ENCODE results near the gene COA1.

The COA1 gene

DNA sequence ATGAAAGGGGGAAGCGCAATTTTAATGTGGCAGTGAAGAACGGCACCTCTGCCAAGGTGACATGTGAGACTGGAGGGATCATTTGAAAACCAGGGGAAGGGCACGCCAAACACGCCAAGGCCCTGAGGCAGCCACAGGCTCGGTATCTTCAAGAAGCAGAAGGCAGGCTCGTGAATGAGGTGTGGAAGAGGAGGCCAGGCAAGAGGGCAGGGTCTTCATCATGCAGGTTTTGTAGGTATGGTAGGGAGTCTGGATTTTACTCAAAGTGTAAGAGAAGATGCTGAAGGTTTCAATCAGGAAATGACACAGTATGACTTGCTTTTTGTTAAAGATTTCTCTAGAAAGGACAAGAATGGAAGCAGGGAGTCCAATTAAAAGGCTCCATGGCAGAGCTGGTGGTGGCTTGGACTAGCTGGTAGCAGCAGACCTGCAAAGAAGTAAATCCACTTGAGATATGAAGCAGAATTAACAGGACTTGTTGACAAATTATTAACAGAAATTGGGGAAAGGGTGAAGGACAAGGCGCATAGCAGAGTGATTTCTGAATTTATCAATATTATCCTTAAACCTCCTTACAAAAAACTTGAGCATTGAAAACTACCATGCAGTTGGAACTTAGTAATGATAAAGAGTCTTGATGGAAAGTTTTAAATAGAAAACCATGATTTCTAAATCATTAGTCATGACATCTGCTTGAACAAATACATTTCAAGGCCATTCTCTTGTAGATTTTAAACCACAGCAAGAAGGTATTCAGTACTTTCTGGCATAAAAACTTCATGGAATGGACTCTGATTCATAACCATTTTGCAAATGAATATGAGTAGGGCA lies 70.4 kb downstream of the COA1 start:
- Histone ChIP-seq H3K36me3 (ENCODE audit: control insufficient read depth, insufficient read depth, low read length, severe bottlenecking) (no peaks in the 10 kb centered on the region), H3K9ac (ENCODE audit: low read length) (peak overlapping the region; percentile 61), H3K9me3 (ENCODE audit: control insufficient read depth, low read length) (no peaks in the 10 kb centered on the region), H3K4me3 (ENCODE audit: low read length) (peak overlapping the region; percentile 42), H3K4me1 (ENCODE audit: control insufficient read depth, insufficient read depth, low read length) (peaks cover 25% of the 10 kb centered on the region), H3K27me3 (replicated peaks; ENCODE audit: control insufficient read depth, insufficient read depth, low read length) (no peaks in the 10 kb centered on the region)
- DNase-seq (ENCODE audit: low read depth): peak; percentile 78

GRCh38 chr7:43656997-43657396 lies 72.3 kb downstream of the COA1 start:
- DNase-seq (ENCODE audit: low read depth): no peak
- Histone ChIP-seq H3K9ac (ENCODE audit: low read length) (no peak overlapping the region), H3K9me3 (ENCODE audit: control insufficient read depth, low read length) (no peaks in the 10 kb centered on the region), H3K36me3 (ENCODE audit: control insufficient read depth, insufficient read depth, low read length, severe bottlenecking) (no peaks in the 10 kb centered on the region), H3K27me3 (replicated peaks; ENCODE audit: control insufficient read depth, insufficient read depth, low read length) (no peaks in the 10 kb centered on the region), H3K4me1 (ENCODE audit: control insufficient read depth, insufficient read depth, low read length) (peaks cover 32% of the 10 kb centered on the region), H3K4me3 (ENCODE audit: low read length) (no peak overlapping the region)

DNA sequence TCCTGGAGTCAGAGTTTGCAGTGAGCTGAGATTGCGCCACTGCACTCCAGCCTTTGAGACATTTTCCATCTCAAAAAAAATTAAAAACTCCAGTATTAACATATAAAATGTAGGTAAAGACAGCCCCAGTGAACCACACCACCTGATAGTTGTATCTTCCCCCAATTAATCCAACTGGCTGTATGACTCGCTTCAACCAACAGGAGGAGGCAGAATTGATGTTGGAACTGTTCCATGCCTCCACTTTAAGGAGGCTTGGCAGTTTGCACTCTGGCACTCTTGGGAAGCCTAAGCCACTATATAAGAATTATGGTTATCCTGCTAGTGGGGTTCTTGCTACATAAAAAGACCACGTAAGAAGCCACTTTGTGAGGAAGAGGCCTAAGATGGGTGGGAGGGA lies 73.7 kb downstream of the COA1 start:
- Histone ChIP-seq H3K36me3 (ENCODE audit: control insufficient read depth, insufficient read depth, low read length, severe bottlenecking) (no peaks in the 10 kb centered on the region), H3K4me1 (ENCODE audit: control insufficient read depth, insufficient read depth, low read length) (peaks cover 40% of the 10 kb centered on the region), H3K9me3 (ENCODE audit: control insufficient read depth, low read length) (no peaks in the 10 kb centered on the region), H3K27me3 (replicated peaks; ENCODE audit: control insufficient read depth, insufficient read depth, low read length) (no peaks in the 10 kb centered on the region), H3K9ac (ENCODE audit: low read length) (no peak overlapping the region), H3K4me3 (ENCODE audit: low read length) (no peak overlapping the region)
- no peak for DNase-seq (ENCODE audit: low read depth)

DNA sequence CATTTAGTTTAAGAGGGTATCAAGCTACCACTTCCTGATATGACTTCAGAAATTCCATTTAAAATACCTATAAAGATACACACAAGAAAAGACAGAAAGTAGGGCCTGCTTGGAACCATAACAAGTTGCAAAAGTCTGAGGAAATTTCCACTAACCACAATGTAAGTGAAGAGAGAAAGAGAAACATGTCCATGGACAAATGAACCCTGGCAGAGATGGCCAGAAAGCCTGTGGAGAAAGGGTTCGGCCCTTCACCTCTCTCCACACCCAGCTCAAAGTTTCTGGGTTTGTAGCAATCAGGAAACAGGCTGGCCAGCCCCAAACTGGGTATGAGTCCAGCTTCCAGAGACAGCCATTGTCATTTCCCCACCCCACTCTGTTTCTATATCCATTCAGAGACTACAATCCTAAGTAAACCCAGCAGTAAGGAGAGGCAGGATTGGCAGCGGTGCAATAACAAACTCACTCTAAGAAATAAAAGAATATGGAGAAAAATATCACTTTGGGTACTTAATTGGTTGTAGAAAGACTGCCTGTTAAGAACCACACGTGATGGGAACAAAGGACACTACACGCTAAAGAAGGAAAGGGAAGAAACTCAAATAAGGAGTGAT lies 75.3 kb downstream of the COA1 start:
- H3K36me3 ChIP-seq (ENCODE audit: control insufficient read depth, insufficient read depth, low read length, severe bottlenecking): no peaks in the 10 kb centered on the region
- H3K27me3 ChIP-seq (replicated peaks; ENCODE audit: control insufficient read depth, insufficient read depth, low read length): no peaks in the 10 kb centered on the region
- no peak for DNase-seq (ENCODE audit: low read depth)
- peak overlapping the region; percentile 11 for H3K9ac ChIP-seq (ENCODE audit: low read length)
- H3K4me1 ChIP-seq (ENCODE audit: control insufficient read depth, insufficient read depth, low read length): peaks cover 47% of the 10 kb centered on the region
- no peaks in the 10 kb centered on the region for H3K9me3 ChIP-seq (ENCODE audit: control insufficient read depth, low read length)
- no peak overlapping the region for H3K4me3 ChIP-seq (ENCODE audit: low read length)

DNA sequence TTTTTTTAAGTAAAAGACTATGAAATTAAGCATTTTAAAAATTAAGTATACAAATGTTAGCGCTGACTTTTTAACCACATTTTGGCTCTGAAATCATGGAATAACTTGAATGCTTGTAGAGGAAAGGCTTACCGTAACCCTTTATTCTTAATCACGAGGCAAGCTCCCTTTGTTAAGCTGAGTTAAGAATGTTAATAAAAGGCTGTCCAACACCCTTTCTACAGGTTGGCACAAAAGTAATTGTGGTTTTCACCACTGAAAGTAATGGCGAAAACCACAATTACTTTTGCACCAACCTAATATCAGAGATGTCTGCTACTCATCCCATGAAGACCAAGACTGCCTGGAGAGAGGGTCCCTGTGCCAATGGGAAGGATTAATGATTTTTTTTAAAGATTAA lies 75.9 kb downstream of the COA1 start:
- Histone ChIP-seq H3K36me3 (ENCODE audit: control insufficient read depth, insufficient read depth, low read length, severe bottlenecking) (no peaks in the 10 kb centered on the region), H3K27me3 (replicated peaks; ENCODE audit: control insufficient read depth, insufficient read depth, low read length) (no peaks in the 10 kb centered on the region), H3K9ac (ENCODE audit: low read length) (peak overlapping the region; percentile 11), H3K9me3 (ENCODE audit: control insufficient read depth, low read length) (no peaks in the 10 kb centered on the region), H3K4me1 (ENCODE audit: control insufficient read depth, insufficient read depth, low read length) (peaks cover 47% of the 10 kb centered on the region), H3K4me3 (ENCODE audit: low read length) (no peak overlapping the region)
- no peak for DNase-seq (ENCODE audit: low read depth)

GRCh38 chr7:43652364-43652763 lies 77.0 kb downstream of the COA1 start:
- Histone ChIP-seq H3K9ac (ENCODE audit: low read length) (no peak overlapping the region), H3K4me1 (ENCODE audit: control insufficient read depth, insufficient read depth, low read length) (peaks cover 53% of the 10 kb centered on the region), H3K36me3 (ENCODE audit: control insufficient read depth, insufficient read depth, low read length, severe bottlenecking) (no peaks in the 10 kb centered on the region), H3K9me3 (ENCODE audit: control insufficient read depth, low read length) (no peaks in the 10 kb centered on the region), H3K27me3 (replicated peaks; ENCODE audit: control insufficient read depth, insufficient read depth, low read length) (no peaks in the 10 kb centered on the region), H3K4me3 (ENCODE audit: low read length) (no peak overlapping the region)
- DNase-seq (ENCODE audit: low read depth): no peak

DNA sequence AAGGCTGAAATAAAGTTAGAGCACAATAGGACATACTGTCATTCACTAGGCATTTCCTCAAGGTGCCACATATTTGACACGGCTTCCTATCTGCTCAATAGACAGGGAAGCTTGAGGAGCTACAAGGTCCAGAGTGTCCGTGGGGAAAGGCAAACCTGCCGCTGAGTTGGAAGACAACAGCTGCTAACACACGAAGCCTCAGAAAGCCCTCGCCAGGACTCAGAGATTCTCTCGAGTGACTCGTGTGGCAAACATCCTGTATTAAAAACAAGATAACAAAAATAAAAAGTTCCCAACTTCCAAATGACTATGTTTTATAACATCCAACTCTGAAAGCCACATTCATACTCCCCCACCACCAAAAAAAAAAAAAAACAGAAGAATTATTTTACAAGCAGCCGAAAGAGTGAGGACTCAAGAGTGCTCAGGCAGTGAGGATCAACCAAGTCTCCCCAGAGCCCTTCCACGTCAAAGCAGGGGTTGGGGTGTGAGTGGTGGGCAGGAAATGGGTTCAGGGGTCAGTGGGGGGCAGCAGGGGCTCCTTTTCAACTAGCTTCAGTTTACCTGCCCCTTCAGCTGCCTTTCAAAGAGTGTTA lies 78.8 kb downstream of the COA1 start:
- H3K9me3 ChIP-seq (ENCODE audit: control insufficient read depth, low read length): no peaks in the 10 kb centered on the region
- peak; percentile 69 for DNase-seq (ENCODE audit: low read depth)
- peak overlapping the region; percentile 72 for H3K9ac ChIP-seq (ENCODE audit: low read length)
- peaks cover 69% of the 10 kb centered on the region for H3K4me1 ChIP-seq (ENCODE audit: control insufficient read depth, insufficient read depth, low read length)
- no peaks in the 10 kb centered on the region for H3K27me3 ChIP-seq (replicated peaks; ENCODE audit: control insufficient read depth, insufficient read depth, low read length)
- peak overlapping the region; percentile 11 for H3K4me3 ChIP-seq (ENCODE audit: low read length)
- peaks cover 3% of the 10 kb centered on the region for H3K36me3 ChIP-seq (ENCODE audit: control insufficient read depth, insufficient read depth, low read length, severe bottlenecking)

DNA sequence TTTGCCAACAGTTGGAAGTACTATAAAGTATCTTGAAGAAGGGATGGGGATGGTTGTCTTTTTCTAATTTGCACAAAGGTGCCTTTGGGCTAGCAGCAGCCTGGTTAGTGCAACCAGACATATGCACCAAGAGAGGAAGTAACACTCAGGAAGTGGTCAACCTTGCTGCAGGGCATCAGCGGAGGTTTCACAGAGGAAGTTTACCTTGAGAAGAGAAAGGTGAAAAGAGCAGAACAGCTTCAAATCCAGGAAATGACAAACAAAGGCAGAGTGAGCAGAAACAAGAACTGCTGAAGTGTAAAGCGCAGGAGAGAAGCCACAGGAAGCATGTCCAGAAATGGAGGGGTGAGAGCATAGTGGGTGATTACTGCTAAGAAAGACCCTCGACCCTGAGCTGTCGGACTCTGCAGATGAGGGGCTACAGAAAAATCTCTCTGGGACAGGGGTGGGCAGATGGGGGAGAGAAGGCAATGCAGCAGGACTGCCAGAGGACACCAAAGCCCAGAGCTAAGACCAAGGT lies 79.5 kb downstream of the COA1 start:
- DNase-seq (ENCODE audit: low read depth): no peak
- H3K27me3 ChIP-seq (replicated peaks; ENCODE audit: control insufficient read depth, insufficient read depth, low read length): no peaks in the 10 kb centered on the region
- H3K9me3 ChIP-seq (ENCODE audit: control insufficient read depth, low read length): no peaks in the 10 kb centered on the region
- no peak overlapping the region for H3K4me3 ChIP-seq (ENCODE audit: low read length)
- H3K36me3 ChIP-seq (ENCODE audit: control insufficient read depth, insufficient read depth, low read length, severe bottlenecking): peaks cover 8% of the 10 kb centered on the region
- peak overlapping the region; percentile 72 for H3K9ac ChIP-seq (ENCODE audit: low read length)
- peaks cover 69% of the 10 kb centered on the region for H3K4me1 ChIP-seq (ENCODE audit: control insufficient read depth, insufficient read depth, low read length)

DNA sequence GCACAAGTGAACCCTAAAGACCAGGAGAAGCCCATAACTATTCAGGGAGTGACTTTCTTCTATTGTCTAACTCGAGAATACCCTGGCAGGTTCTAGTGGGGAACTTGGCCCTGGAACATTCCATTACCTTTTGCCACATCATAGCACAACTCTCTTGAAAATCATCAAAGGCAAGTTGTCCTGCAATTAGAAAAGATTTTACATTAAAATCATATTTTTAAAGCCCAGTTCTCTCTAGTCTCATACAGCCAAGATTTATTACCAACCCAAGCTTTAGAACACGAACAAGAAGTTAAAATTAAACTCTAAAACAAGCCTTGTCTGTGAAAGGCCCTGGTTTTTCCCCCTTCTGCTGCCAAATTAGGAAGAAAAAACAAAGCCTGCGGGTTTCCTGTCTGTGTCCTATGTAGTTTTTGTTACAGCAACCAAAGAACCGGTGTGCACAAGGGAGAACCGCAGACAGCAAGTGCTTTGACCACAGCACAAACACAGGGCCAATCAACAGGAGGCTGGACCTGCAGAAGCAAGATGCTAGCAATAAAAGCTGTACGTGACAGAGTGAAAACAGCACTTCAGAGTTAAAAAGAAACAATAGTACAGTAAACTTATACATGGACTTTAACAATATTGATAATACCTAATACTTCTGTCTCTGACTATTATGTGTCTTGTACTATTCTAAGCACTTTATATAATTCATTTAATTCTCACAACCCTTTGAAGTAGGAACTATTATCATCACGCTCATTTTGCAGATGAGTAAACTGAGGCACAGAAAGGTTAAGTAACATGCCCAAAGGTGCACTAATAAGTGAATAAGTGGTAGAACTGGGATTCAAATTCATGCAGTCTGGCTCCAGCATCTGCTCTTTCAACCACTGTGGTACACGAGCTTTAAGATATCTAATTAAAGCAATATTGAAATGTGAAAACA lies 80.6 kb downstream of the COA1 start:
- Histone ChIP-seq H3K36me3 (ENCODE audit: control insufficient read depth, insufficient read depth, low read length, severe bottlenecking) (peaks cover 15% of the 10 kb centered on the region), H3K9ac (ENCODE audit: low read length) (peak overlapping the region; percentile 70), H3K9me3 (ENCODE audit: control insufficient read depth, low read length) (no peaks in the 10 kb centered on the region), H3K4me1 (ENCODE audit: control insufficient read depth, insufficient read depth, low read length) (peaks cover 59% of the 10 kb centered on the region), H3K4me3 (ENCODE audit: low read length) (peak overlapping the region; percentile 28), H3K27me3 (replicated peaks; ENCODE audit: control insufficient read depth, insufficient read depth, low read length) (no peaks in the 10 kb centered on the region)
- peak; percentile 70 for DNase-seq (ENCODE audit: low read depth)

- peak overlapping the region; percentile 73 for H3K4me3 ChIP-seq (ENCODE audit: low read length)
- peaks cover 54% of the 10 kb centered on the region for H3K4me1 ChIP-seq (ENCODE audit: control insufficient read depth, insufficient read depth, low read length)
- H3K27me3 ChIP-seq (replicated peaks; ENCODE audit: control insufficient read depth, insufficient read depth, low read length): no peaks in the 10 kb centered on the region
- peak; percentile 99 for DNase-seq (ENCODE audit: low read depth)
- H3K36me3 ChIP-seq (ENCODE audit: control insufficient read depth, insufficient read depth, low read length, severe bottlenecking): peaks cover 24% of the 10 kb centered on the region
- peak overlapping the region; percentile 87 for H3K9ac ChIP-seq (ENCODE audit: low read length)
- H3K9me3 ChIP-seq (ENCODE audit: control insufficient read depth, low read length): no peaks in the 10 kb centered on the region
Observed at GRCh38 chr7:43647673-43648472, 81.5 kb downstream of the COA1 start.
